H1 (cell line): Measurements from ENCODE around the gene FAR1. TPM values are rescaled to one million over a fixed set of nuclear protein-coding genes. Genes with fewer than 3 reads are reported as not detected.

ENCODE experiments used
- CTCF ChIA-PET: fragments of 300-600 bp; sonication (Branson Sonifier 250); formaldehyde crosslinking; loops from one replicate; lab custom pipeline; 2021; ENCODE audit not compliant: partially characterized antibody; lab: Charles Lee
- POLR2A ChIA-PET: fragments of 300-600 bp; sonication (Branson Sonifier 250); formaldehyde crosslinking; loops from one replicate; lab custom pipeline; 2021; ENCODE audit warnings: inconsistent platforms; ENCODE audit not compliant: partially characterized antibody; lab: Charles Lee
- DNase-seq, 2 experiments: peaks; one replicate each; pipeline versions ENCODE4 v3.0.0 to v3.0.0-alpha.2; 2010 to 2022; ENCODE audit warnings: low spot score in 2 of 2, low read depth in 1 of 2, mixed read lengths in 1 of 2
- FAIRE-seq: peaks from 2 replicates; lab custom pipeline; 2011; peaks lifted over from hg19 to GRCh38; lab: Jason Lieb, UNC
- H2AFZ ChIP-seq: 2 replicates; pipeline ENCODE4 v1.8.1; 2012; ENCODE audit warnings: low read length, inconsistent platforms
- H2AK5ac ChIP-seq: 2 replicates; pipeline ENCODE4 v1.6.1; 2013; ENCODE audit warnings: low read depth, low read length
- H2BK120ac ChIP-seq: replicated peaks from 2 replicates; pipeline ENCODE3; 2013; ENCODE audit warnings: low read depth, low read length, inconsistent platforms
- H2BK12ac ChIP-seq: 2 replicates; pipeline ENCODE4 v1.6.1; 2013; ENCODE audit warnings: low read depth, low read length
- H2BK15ac ChIP-seq: 2 replicates; pipeline ENCODE4 v1.6.1; 2013; ENCODE audit warnings: low read length
- H2BK20ac ChIP-seq: 2 replicates; pipeline ENCODE4 v1.6.1; 2013; ENCODE audit warnings: low read length
- H2BK5ac ChIP-seq: 2 replicates; pipeline ENCODE4 v1.6.1; 2013; ENCODE audit warnings: low read depth, low read length
- H3K14ac ChIP-seq: 2 replicates; pipeline ENCODE4 v1.6.1; 2013; ENCODE audit warnings: inconsistent platforms; ENCODE audit not compliant: insufficient read length
- H3K18ac ChIP-seq: 2 replicates; pipeline ENCODE4 v1.6.1; 2013; ENCODE audit warnings: low read length; ENCODE audit errors: extremely low read depth
- H3K23ac ChIP-seq: 2 replicates; pipeline ENCODE4 v1.6.1; 2013; ENCODE audit warnings: inconsistent platforms; ENCODE audit not compliant: insufficient read length
- H3K23me2 ChIP-seq: 2 replicates; pipeline ENCODE4 v1.6.1; 2013; ENCODE audit warnings: low read depth, low read length
- H3K27ac ChIP-seq: 2 replicates; pipeline ENCODE4 v1.6.1; 2011; ENCODE audit warnings: low read depth, low read length, inconsistent platforms
- H3K27me3 ChIP-seq, 4 experiments: replicated peaks in 1 of 4; 1 replicate in 1 of 4; 2 replicates in 3 of 4; pipeline versions ENCODE4 v1.6.1 to v1.8.1; 2011 to 2013; ENCODE audit warnings: low read length in 3 of 4, mild to moderate bottlenecking in 3 of 4, inconsistent platforms in 2 of 4, mixed read lengths in 2 of 4, moderate library complexity in 1 of 4; ENCODE audit not compliant: control insufficient read depth in 3 of 4, insufficient read depth in 3 of 4; ENCODE audit errors: extremely low read depth in 1 of 4
- H3K36me3 ChIP-seq, 4 experiments: 2 replicates each; pipeline versions ENCODE4 v1.6.1 to v1.8.1; 2011 to 2013; ENCODE audit warnings: mild to moderate bottlenecking in 4 of 4, low read length in 3 of 4, moderate library complexity in 2 of 4, control low read depth in 1 of 4, inconsistent platforms in 1 of 4; ENCODE audit not compliant: insufficient read depth in 4 of 4, control insufficient read depth in 2 of 4
- H3K4ac ChIP-seq: replicated peaks from 2 replicates; pipeline ENCODE3; 2013; ENCODE audit warnings: low read length, low read depth, mixed read lengths, inconsistent platforms; ENCODE audit not compliant: insufficient read length
- H3K4me1 ChIP-seq, 4 experiments: replicated peaks in 1 of 4; 1 replicate in 1 of 4; 2 replicates in 3 of 4; pipeline versions ENCODE4 v1.6.1 to v1.8.1; 2011 to 2013; ENCODE audit warnings: low read length in 3 of 4, inconsistent platforms in 2 of 4, mixed read lengths in 1 of 4; ENCODE audit not compliant: insufficient read depth in 4 of 4, control insufficient read depth in 3 of 4
- H3K4me2 ChIP-seq, 2 experiments: 2 replicates each; pipeline versions ENCODE4 v1.6.1 to v1.8.1; 2011 to 2013; ENCODE audit warnings: low read depth in 2 of 2, low read length in 2 of 2, control low read depth in 1 of 2, inconsistent platforms in 1 of 2, mild to moderate bottlenecking in 1 of 2; ENCODE audit not compliant: insufficient read depth in 1 of 2
- H3K4me3 ChIP-seq, 4 experiments: fragments of 200-600, 300-600 bp in 1 of 4; sonication (generic), shearing (Covaris generic), sonication (Bioruptor Twin) in 1 of 4; 2 replicates each; pipeline versions ENCODE4 v1.5.1 to v1.8.1; 2011 to 2016; ENCODE audit warnings: low read length in 4 of 4, low read depth in 3 of 4, control low read depth in 2 of 4, inconsistent platforms in 2 of 4, mild to moderate bottlenecking in 2 of 4, mixed read lengths in 1 of 4, moderate library complexity in 1 of 4; ENCODE audit not compliant: insufficient read depth in 2 of 4; ENCODE audit errors: extremely low read depth in 1 of 4
- H3K56ac ChIP-seq: replicated peaks from 2 replicates; pipeline ENCODE3; 2013; ENCODE audit warnings: low read depth, mild to moderate bottlenecking, mixed read lengths, low read length, inconsistent platforms; ENCODE audit not compliant: insufficient read length
- H3K79me1 ChIP-seq: 2 replicates; pipeline ENCODE4 v1.6.1; 2013; ENCODE audit warnings: low read depth, low read length, control low read depth
- H3K79me2 ChIP-seq, 2 experiments: 2 replicates each; pipeline versions ENCODE4 v1.6.1 to v1.8.1; 2012 to 2013; ENCODE audit warnings: low read length in 2 of 2, mild to moderate bottlenecking in 2 of 2, inconsistent platforms in 1 of 2; ENCODE audit not compliant: insufficient read depth in 2 of 2, control insufficient read depth in 1 of 2
- H3K9ac ChIP-seq, 4 experiments: replicated peaks in 1 of 4; 1 replicate in 1 of 4; 2 replicates in 3 of 4; pipeline versions ENCODE4 v1.6.1 to v1.8.1; 2011 to 2013; ENCODE audit warnings: low read depth in 3 of 4, low read length in 3 of 4, control low read depth in 2 of 4, mild to moderate bottlenecking in 2 of 4, moderate library complexity in 2 of 4, inconsistent platforms in 1 of 4; ENCODE audit errors: extremely low read depth in 1 of 4
- H3K9me3 ChIP-seq, 2 experiments: 2 replicates each; pipeline versions ENCODE4 v1.6.1 to v1.8.1; 2012 to 2013; ENCODE audit warnings: mild to moderate bottlenecking in 2 of 2, moderate library complexity in 2 of 2, control low read depth in 1 of 2, inconsistent platforms in 1 of 2, low read depth in 1 of 2, low read length in 1 of 2, mixed read lengths in 1 of 2; ENCODE audit not compliant: insufficient read depth in 2 of 2
- H4K20me1 ChIP-seq, 2 experiments: replicated peaks in 1 of 2; 2 replicates each; pipeline versions ENCODE3 to v1.8.1; 2011 to 2013; ENCODE audit warnings: inconsistent platforms in 2 of 2, low read length in 2 of 2, mild to moderate bottlenecking in 1 of 2; ENCODE audit not compliant: insufficient read depth in 2 of 2, control insufficient read depth in 1 of 2
- H4K5ac ChIP-seq: 2 replicates; pipeline ENCODE4 v1.6.1; 2013; ENCODE audit warnings: low read length, low read depth, mixed read lengths, inconsistent platforms; ENCODE audit not compliant: insufficient read length
- H4K8ac ChIP-seq: 2 replicates; pipeline ENCODE4 v1.8.0; 2013; ENCODE audit warnings: mild to moderate bottlenecking, moderate library complexity, low read length, inconsistent platforms; ENCODE audit not compliant: insufficient read depth; ENCODE audit errors: extremely low read depth
- H4K91ac ChIP-seq: replicated peaks from 2 replicates; pipeline ENCODE3; 2013; ENCODE audit warnings: low read length, mixed read lengths, inconsistent platforms; ENCODE audit not compliant: insufficient read length
- BACH1 ChIP-seq: IDR thresholded peaks from 2 replicates; pipeline ENCODE4 v1.6.1; 2012; ENCODE audit warnings: low read length, improper control_type of control experiment
- BRCA1 ChIP-seq: IDR thresholded peaks from 2 replicates; pipeline ENCODE4 v1.6.1; 2012; ENCODE audit warnings: low read depth, low read length, improper control_type of control experiment
- CEBPB ChIP-seq: IDR thresholded peaks from 2 replicates; pipeline ENCODE4 v1.6.1; 2012; ENCODE audit warnings: low read depth, low read length
- CHD1 ChIP-seq: IDR thresholded peaks from 2 replicates; pipeline ENCODE4 v1.6.1; 2012; ENCODE audit warnings: low read depth, low read length, improper control_type of control experiment
- KDM5A ChIP-seq: fragments of 200-600 bp; IDR thresholded peaks from 2 replicates; pipeline ENCODE4 v1.7.1; 2012; ENCODE audit warnings: mild to moderate bottlenecking, low read length, inconsistent platforms, mixed read lengths
- MAFK ChIP-seq: IDR thresholded peaks from 2 replicates; pipeline ENCODE4 v1.6.1; 2012; ENCODE audit warnings: low read depth, mild to moderate bottlenecking, improper control_type of control experiment, low read length
- NRF1 ChIP-seq: IDR thresholded peaks from 2 replicates; pipeline ENCODE4 v1.6.1; 2011; ENCODE audit warnings: mild to moderate bottlenecking, low read depth, low read length, improper control_type of control experiment
- PHF8 ChIP-seq: fragments of 200-600 bp; sonication (generic); conservative IDR thresholded peaks from 2 replicates; pipeline ENCODE4 v1.7.1; 2012; ENCODE audit warnings: low read depth, mild to moderate bottlenecking, inconsistent platforms, low read length, moderate library complexity
- POLR2A ChIP-seq, 2 experiments: IDR thresholded peaks; 1 replicate in 1 of 2; 2 replicates in 1 of 2; pipeline ENCODE4 v1.6.1; 2011; ENCODE audit warnings: low read depth in 2 of 2, low read length in 2 of 2, mild to moderate bottlenecking in 2 of 2; ENCODE audit errors: control extremely low read depth in 1 of 2
- POU5F1 ChIP-seq: IDR thresholded peaks from 2 replicates; pipeline ENCODE4 v1.6.1; 2011; ENCODE audit warnings: low read depth, mild to moderate bottlenecking, low read length, moderate library complexity
- RBBP5 ChIP-seq: IDR thresholded peaks from 2 replicates; pipeline ENCODE4 v1.7.1; 2012; ENCODE audit warnings: low read depth, mild to moderate bottlenecking, inconsistent platforms, low read length, moderate library complexity, borderline replicate concordance
- TAF1 ChIP-seq: IDR thresholded peaks from 2 replicates; pipeline ENCODE4 v1.6.1; 2011; ENCODE audit warnings: mild to moderate bottlenecking, low read depth, low read length
- TAF7 ChIP-seq: optimal IDR thresholded peaks from 2 replicates; pipeline ENCODE3; 2011; ENCODE audit warnings: low read depth, mild to moderate bottlenecking, inconsistent platforms, low read length, moderate library complexity, borderline replicate concordance
- TEAD4 ChIP-seq: IDR thresholded peaks from 2 replicates; pipeline ENCODE4 v1.6.1; 2012; ENCODE audit warnings: low read depth, low read length, inconsistent platforms, mixed read lengths
- YY1 ChIP-seq: IDR thresholded peaks from 2 replicates; pipeline ENCODE4 v1.6.1; 2011; ENCODE audit warnings: low read depth, mild to moderate bottlenecking, low read length
- WGBS, 2 experiments: shearing (Covaris generic) in 1 of 2; methylation state at CpG; one replicate each; pipeline versions ENCODE4 v1.1.6 to v1.1.7; 2013 to 2015; ENCODE audit warnings: low lambda C conversion rate in 2 of 2, mixed read lengths in 2 of 2, inconsistent platforms in 1 of 2, low coverage in 1 of 2, missing lambda C conversion rate in 1 of 2; ENCODE audit not compliant: insufficient replicate concordance in 2 of 2, insufficient coverage in 1 of 2, insufficient read length in 1 of 2; ENCODE audit errors: extremely low coverage in 1 of 2, missing lambda C conversion rate in 1 of 2; 5-methylcytosine and 5-hydroxymethylcytosine counted together
- polyA plus RNA-seq, 7 experiments: library from polyadenylated mRNA; depleted of rRNA in 3 of 7; stranded (reverse) in 5 of 7; unstranded in 2 of 7; fragments of >200 nt in 5 of 7; fragments of 200-250 nt in 2 of 7; gene quantifications; 1 replicate in 5 of 7; 2 replicates in 1 of 7; 4 replicates in 1 of 7; pipeline versions ENCODE4 v1.2.1 to v1.2.3, GENCODE V29; 2011 to 2013; ENCODE audit warnings: missing spikeins in 2 of 7, mixed read lengths in 2 of 7
- total RNA-seq: library from RNA; stranded (reverse); fragmentation: NEBNext Ultra II Directional; extraction: Animal tissue kit (Norgen Biotek cat#: 25700); gene quantifications from 2 replicates; pipeline ENCODE4 v1.2.1, GENCODE V29; 2021
- TF ChIP-seq, protein P1 (sequence below): IDR thresholded peaks from 2 replicates; pipeline ENCODE4 v1.6.1; 2011; ENCODE audit warnings: low read length, improper control_type of control experiment

The FAR1 gene
- total and polyA plus RNA-seq, 2 of the 8 experiments (the other 6 are each of a cell fraction or from before 2014, with no cell fraction given) = 29.7 to 68.5 TPM

- no peak overlapping the region for H2BK12ac ChIP-seq
- no peak overlapping the region for H4K5ac ChIP-seq
- H3K4ac ChIP-seq = no peak overlapping the region
- no peak overlapping the region for H3K18ac ChIP-seq
- H3K23me2 ChIP-seq = no peaks in the 10 kb centered on the region
- no peak overlapping the region for H2BK20ac ChIP-seq
- no peak overlapping the region for H3K9ac ChIP-seq
- H3K79me2 ChIP-seq = no peaks in the 10 kb centered on the region
- no peak overlapping the region for H3K14ac ChIP-seq
- 91% methylated on average over 3 of the region's 3 CpGs; no CpG with 5 or more reads in 1 of the 2 experiments for WGBS, 2 experiments
- H3K56ac ChIP-seq = no peak overlapping the region
- no peaks in the 10 kb centered on the region for H3K27me3 ChIP-seq
- H3K79me1 ChIP-seq = no peaks in the 10 kb centered on the region
- peaks cover 0 to 5% (median 0%) of the 10 kb centered on the region in 4 experiments; a peak in 2 of 7 replicates for H3K4me1 ChIP-seq
- H3K4me2 ChIP-seq = no peak overlapping the region
- POLR2A ChIA-PET = no interaction called here
- no peak overlapping the region for H2AFZ ChIP-seq
- no peak overlapping the region for H4K8ac ChIP-seq
- no peak overlapping the region for H3K23ac ChIP-seq
- H4K91ac ChIP-seq = no peak overlapping the region
- H2AK5ac ChIP-seq = no peak overlapping the region
- no peak overlapping the region for H2BK15ac ChIP-seq
- CTCF ChIA-PET = interaction anchor here (2.0 kb wide), 1 partner anchor 10 kb away, joined by 7 read pairs; no protein-coding TSS in a partner anchor
- DNase-seq = no peak
- no peak overlapping the region for H2BK120ac ChIP-seq
- no peaks in the 10 kb centered on the region for H4K20me1 ChIP-seq
- H3K9me3 ChIP-seq = no peaks in the 10 kb centered on the region
- H3K4me3 ChIP-seq = no peak overlapping the region
- H3K36me3 ChIP-seq = no peaks in the 10 kb centered on the region
- H2BK5ac ChIP-seq = no peak overlapping the region
- H3K27ac ChIP-seq = no peak overlapping the region
- no peak for FAIRE-seq
- no peak for TF ChIP-seq POU5F1
- TF ChIP-seq TAF1 = no peak
- no peak for TF ChIP-seq POLR2A (IDR thresholded peaks at IDR 0.05; ENCODE audit: control extremely low read depth in 1 of 2, low read depth in 2 of 2, low read length in 2 of 2)
- TF ChIP-seq BRCA1 = no peak
- TF ChIP-seq MAFK = no peak
- TF ChIP-seq YY1 = no peak
- no peak for TF ChIP-seq PHF8
- TF ChIP-seq NRF1 = no peak
- TF ChIP-seq CHD1 = no peak
- no peak for TF ChIP-seq CEBPB
- TF ChIP-seq RBBP5 = no peak
- TF ChIP-seq KDM5A = no peak
- TF ChIP-seq TAF7 = no peak
- no peak for TF ChIP-seq TEAD4
- no peak for TF ChIP-seq BACH1
- TF ChIP-seq, protein P1, sequence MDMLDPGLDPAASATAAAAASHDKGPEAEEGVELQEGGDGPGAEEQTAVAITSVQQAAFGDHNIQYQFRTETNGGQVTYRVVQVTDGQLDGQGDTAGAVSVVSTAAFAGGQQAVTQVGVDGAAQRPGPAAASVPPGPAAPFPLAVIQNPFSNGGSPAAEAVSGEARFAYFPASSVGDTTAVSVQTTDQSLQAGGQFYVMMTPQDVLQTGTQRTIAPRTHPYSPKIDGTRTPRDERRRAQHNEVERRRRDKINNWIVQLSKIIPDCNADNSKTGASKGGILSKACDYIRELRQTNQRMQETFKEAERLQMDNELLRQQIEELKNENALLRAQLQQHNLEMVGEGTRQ = no peak
Observed at GRCh38 chr11:13763341-13763740, 94.9 kb downstream of the FAR1 start.
